Upper lobe of left lung (tissue), 6 donors: ENCODE data around the gene ZNF423. TPM values are rescaled to one million over a fixed set of nuclear protein-coding genes. Genes with fewer than 3 reads are reported as not detected.
A peak's percentile ranks its signal among the peaks of the same experiment; 100 is the strongest.

Experiments used
- ATAC-seq, 2 donors: fragments of 200-7000 bp; cut with Tn5 transposase; one replicate each; pipeline ENCODE4 v1.9.1; 2022; ENCODE audit warnings: mild to moderate bottlenecking in 2 of 2, moderate library complexity in 2 of 2; ENCODE audit not compliant: low FRiP score in 2 of 2
- DNase-seq, 2 donors: peaks; one replicate each; pipeline ENCODE4 v3.0.0-alpha.2; 2019 to 2020
- H3K27ac ChIP-seq, 4 donors: fragments of 200-600 bp; sonication (generic); one replicate each; pipeline ENCODE4 v1.5.1; 2016 to 2019
- H3K27me3 ChIP-seq, 4 donors: fragments of 200-600 bp; sonication (generic); one replicate each; pipeline ENCODE4 v1.5.1; 2017 to 2019
- H3K36me3 ChIP-seq, 4 donors: fragments of 200-600 bp; sonication (generic); one replicate each; pipeline ENCODE4 v1.5.1; 2016 to 2019
- H3K4me1 ChIP-seq, 4 donors: fragments of 200-600 bp; sonication (generic); one replicate each; pipeline ENCODE4 v1.5.1; 2018 to 2019
- H3K4me3 ChIP-seq, 4 donors: fragments of 200-600 bp; sonication (generic); one replicate each; pipeline ENCODE4 v1.5.1; 2017 to 2019; ENCODE audit warnings: mild to moderate bottlenecking in 2 of 4, moderate library complexity in 1 of 4
- H3K9me3 ChIP-seq, 4 donors: fragments of 200-600 bp; sonication (generic); one replicate each; pipeline ENCODE4 v1.5.1; 2018 to 2019
- EP300 ChIP-seq, 4 donors: sonication (generic); formaldehyde crosslinking; IDR thresholded peaks; one replicate each; pipeline ENCODE4 v1.5.1; 2017; ENCODE audit warnings: antibody characterized with exemption in 4 of 4, control low read depth in 2 of 4
- POLR2A ChIP-seq, 4 donors: fragments of 450-650 bp; IDR thresholded peaks; one replicate each; pipeline ENCODE4 v1.5.1; 2016 to 2017; ENCODE audit warnings: antibody characterized with exemption in 4 of 4, mild to moderate bottlenecking in 2 of 4
- POLR2AphosphoS5 ChIP-seq, 2 donors: sonication (generic); formaldehyde crosslinking; IDR thresholded peaks; one replicate each; pipeline ENCODE4 v1.5.1; 2017; ENCODE audit warnings: antibody characterized with exemption in 2 of 2
- WGBS, 2 donors: methylation state at CpG; one replicate each; pipeline ENCODE4 v1.1.5; 2017 to 2018; 5-methylcytosine and 5-hydroxymethylcytosine counted together
- total RNA-seq, 6 donors: library from RNA; depleted of rRNA in 4 of 6; stranded (reverse); fragments of >200 nt in 4 of 6; gene quantifications; one replicate each; pipeline versions ENCODE4 v1.1.0 to v1.2.1, GENCODE V29; 2016 to 2021
- TF ChIP-seq, protein P1 (sequence below), 6 experiments: fragments of 450-650 bp in 4 of 6; fragments of 200-600 bp in 2 of 6; sonication (generic) in 2 of 6; IDR thresholded peaks; one replicate each; pipeline ENCODE4 v1.5.1; 2016 to 2019; ENCODE audit warnings: antibody characterized with exemption in 6 of 6
- donor health status: DM: no; HTN: no; CAD: no; lungs with moderate emphysema.
- donor health status: DM: no; HTN: yes; CAD: no; lungs with severe emphysema.

Gene ZNF423
- total RNA-seq, 6 donors from 2014 or later = 4.1 to 11.4 (median 6.7) TPM

DNA sequence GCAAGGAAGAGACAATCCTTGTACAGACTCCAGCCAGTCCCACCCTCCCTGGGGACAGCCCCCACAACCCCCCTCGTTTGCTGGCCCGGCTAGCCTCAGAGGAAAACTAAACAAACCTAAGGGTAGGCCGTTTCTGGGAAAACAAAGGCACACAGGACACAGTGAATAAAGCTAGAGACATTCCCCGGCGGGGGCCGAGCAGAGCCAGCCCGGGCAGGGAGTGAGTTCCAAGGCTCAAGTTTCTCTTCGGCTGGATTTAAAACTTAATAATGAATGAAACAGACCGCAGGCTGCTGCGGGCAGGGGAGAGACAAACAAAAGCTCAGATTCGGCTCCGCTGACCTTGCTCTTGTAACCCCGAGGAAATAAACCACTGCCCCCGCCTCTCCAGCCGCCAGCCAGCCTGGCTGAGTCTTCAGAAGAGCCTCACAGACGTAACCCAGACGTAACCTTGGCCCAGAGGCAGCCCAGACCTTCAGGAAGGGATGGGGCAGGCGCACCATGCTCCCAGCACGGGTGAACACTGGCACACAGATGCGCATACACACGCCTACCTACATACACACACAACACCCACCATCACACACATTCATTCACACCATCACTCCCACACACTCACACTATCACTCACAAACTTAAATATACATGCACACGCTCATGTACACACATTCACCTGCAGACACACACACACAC lies 216.0 kb downstream of the ZNF423 start:
- 45 to 49% methylated on average over 17 to 22 of the region's 22 CpGs for WGBS, 2 donors
- Histone ChIP-seq H3K9me3 (no peaks in the 10 kb centered on the region), H3K27ac (peak overlapping the region; percentile 12 to 69 (median 43)), H3K27me3 (no peaks in the 10 kb centered on the region), H3K36me3 (peaks cover 0 to 11% (median 3%) of the 10 kb centered on the region in 4 donors), H3K4me3 (no peak overlapping the region), H3K4me1 (peaks cover 3 to 21% (median 13%) of the 10 kb centered on the region in 4 donors)
- peak in 1 of 2 donors; percentile 64 for DNase-seq
- peak; percentile 4 to 66 for ATAC-seq
- TF ChIP-seq POLR2AphosphoS5 (IDR thresholded peaks at IDR 0.05) (no peak), EP300 (IDR thresholded peaks at IDR 0.05) (no peak), POLR2A (IDR thresholded peaks at IDR 0.05) (no peak)
- TF ChIP-seq, protein P1, sequence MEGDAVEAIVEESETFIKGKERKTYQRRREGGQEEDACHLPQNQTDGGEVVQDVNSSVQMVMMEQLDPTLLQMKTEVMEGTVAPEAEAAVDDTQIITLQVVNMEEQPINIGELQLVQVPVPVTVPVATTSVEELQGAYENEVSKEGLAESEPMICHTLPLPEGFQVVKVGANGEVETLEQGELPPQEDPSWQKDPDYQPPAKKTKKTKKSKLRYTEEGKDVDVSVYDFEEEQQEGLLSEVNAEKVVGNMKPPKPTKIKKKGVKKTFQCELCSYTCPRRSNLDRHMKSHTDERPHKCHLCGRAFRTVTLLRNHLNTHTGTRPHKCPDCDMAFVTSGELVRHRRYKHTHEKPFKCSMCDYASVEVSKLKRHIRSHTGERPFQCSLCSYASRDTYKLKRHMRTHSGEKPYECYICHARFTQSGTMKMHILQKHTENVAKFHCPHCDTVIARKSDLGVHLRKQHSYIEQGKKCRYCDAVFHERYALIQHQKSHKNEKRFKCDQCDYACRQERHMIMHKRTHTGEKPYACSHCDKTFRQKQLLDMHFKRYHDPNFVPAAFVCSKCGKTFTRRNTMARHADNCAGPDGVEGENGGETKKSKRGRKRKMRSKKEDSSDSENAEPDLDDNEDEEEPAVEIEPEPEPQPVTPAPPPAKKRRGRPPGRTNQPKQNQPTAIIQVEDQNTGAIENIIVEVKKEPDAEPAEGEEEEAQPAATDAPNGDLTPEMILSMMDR (IDR thresholded peaks at IDR 0.05) = no peak

DNA sequence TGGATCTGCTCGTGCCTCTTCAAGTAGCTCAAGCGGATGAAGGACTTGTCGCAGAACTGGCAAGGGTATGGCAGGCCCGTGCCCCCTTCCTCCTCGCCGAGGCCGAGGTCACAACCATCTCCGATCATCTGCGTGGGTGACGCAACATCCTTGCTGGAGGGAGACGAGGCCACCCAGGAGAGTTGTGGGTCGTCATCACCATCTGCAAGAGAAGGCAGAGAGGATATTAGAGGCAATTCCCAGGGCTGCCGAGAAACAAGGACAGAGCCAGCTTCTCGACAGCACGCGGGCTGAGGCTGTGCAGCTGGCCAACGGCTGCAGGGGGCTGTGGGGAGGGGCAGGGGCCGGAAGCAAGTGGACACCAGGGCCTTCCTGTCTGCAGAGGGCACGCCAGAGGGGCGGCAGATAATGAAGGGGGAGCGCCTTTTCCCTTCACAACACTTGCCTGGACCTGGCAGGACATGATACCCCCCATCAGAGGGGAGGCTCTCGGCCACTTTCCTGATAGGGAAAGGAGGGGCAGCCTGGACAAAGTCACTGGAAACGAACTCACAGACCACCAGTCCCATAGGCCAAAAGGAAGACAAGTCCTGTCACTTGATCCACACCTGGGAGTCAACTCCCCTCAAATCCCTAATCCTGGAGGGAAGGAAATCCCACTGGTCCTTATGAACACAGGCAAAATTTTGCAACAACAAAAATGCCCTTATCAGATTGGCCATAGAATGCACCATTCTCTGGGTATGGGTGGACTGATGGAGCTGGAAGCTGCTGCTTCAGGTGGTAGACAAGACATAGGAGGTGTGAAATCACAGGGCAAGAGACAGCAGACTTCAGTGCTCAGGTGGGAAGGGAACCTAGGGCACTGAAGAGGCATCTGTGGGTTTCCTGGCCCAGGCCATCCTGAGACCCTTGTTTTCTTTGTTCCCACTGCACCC lies 217.0 kb downstream of the ZNF423 start:
- peak in 1 of 2 donors; percentile 82 for DNase-seq
- ATAC-seq = peak in 1 of 2 donors; percentile 1
- H3K9me3 ChIP-seq = no peaks in the 10 kb centered on the region
- TF ChIP-seq POLR2AphosphoS5 (IDR thresholded peaks at IDR 0.05) = no peak
- no peak for TF ChIP-seq EP300 (IDR thresholded peaks at IDR 0.05)
- TF ChIP-seq, protein P1 (IDR thresholded peaks at IDR 0.05) = no peak
- TF ChIP-seq POLR2A (IDR thresholded peaks at IDR 0.05) = no peak
- peaks cover 3 to 21% (median 13%) of the 10 kb centered on the region in 4 donors for H3K4me1 ChIP-seq
- WGBS, 2 donors = 44 to 63% methylated on average over 12 to 23 of the region's 23 CpGs
- no peaks in the 10 kb centered on the region for H3K27me3 ChIP-seq
- H3K4me3 ChIP-seq = no peak overlapping the region
- peaks cover 0 to 11% (median 3%) of the 10 kb centered on the region in 4 donors for H3K36me3 ChIP-seq
- peak overlapping the region in 3 of 4 donors; percentile 12 to 69 (median 54) for H3K27ac ChIP-seq

DNA sequence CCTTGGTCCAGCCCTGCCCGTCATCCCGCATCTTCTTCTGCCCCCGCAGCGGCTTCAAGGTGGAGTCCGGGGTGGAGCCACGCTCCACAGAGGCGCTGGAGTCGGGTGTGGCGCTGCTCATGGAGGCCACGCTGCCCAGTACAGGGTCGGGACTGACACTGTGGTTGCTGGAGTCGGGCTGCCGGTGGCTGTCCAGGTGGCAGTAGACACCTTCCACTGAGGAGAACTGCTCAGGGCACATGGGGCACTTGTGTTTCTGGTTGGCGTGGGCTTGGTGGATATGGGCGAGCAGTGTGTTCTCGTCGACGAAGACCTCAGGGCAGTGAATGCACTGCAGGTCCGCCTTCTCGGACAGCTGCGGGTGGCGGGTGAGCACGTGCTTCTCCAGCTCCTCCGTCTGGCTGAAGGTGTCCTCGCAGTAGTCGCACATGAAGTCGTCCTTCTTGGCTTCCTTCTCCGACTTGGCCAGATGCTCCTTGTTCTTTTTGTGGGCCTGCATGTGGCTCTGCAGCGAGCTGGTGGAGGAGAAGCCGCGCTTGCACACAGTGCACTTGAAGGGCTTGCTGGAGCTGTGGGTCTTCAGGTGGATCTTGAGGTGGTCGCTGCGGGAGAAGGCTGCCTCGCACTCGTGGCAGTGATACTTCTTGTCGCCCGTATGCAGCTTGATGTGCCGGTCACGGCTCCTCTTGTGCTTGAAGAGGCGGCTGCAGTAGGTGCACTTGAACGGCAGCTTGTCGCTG lies 217.8 kb downstream of the ZNF423 start:
- no peak overlapping the region for H3K27ac ChIP-seq
- 74 to 95% methylated on average over 15 to 38 of the region's 42 CpGs for WGBS, 2 donors
- TF ChIP-seq POLR2AphosphoS5 (IDR thresholded peaks at IDR 0.05) = no peak
- TF ChIP-seq POLR2A (IDR thresholded peaks at IDR 0.05) = no peak
- TF ChIP-seq, protein P1 (IDR thresholded peaks at IDR 0.05) = no peak
- TF ChIP-seq EP300 (IDR thresholded peaks at IDR 0.05) = no peak
- peaks cover 3 to 21% (median 13%) of the 10 kb centered on the region in 4 donors for H3K4me1 ChIP-seq
- no peaks in the 10 kb centered on the region for H3K27me3 ChIP-seq
- no peak overlapping the region for H3K4me3 ChIP-seq
- DNase-seq (peak in 1 of 2 donors; percentile 75), ATAC-seq (no peak)
- H3K36me3 ChIP-seq = peaks cover 0 to 11% (median 3%) of the 10 kb centered on the region in 4 donors
- H3K9me3 ChIP-seq = no peaks in the 10 kb centered on the region

DNA sequence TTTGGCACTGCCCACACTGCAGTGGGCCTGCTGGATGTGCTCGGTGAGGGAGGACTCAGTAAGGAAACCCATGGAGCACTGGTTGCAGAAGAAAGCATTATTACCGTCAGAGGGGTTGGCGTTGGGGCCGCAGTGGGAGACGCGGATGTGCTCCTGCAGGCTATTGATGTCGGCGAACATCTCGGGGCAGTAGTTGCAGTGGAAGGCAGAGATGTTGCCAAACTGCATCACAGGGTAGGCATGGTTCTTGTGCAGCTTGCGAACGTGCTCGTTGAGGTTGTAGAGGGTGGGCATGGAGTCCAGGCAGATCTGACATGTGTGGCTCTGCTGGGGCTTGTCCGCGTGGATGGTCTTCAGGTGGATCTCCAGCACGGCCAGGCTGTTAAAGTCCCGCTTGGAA lies 218.4 kb downstream of the ZNF423 start:
- Histone ChIP-seq H3K27ac (no peak overlapping the region), H3K36me3 (peaks cover 0 to 11% (median 3%) of the 10 kb centered on the region in 4 donors), H3K4me3 (no peak overlapping the region), H3K9me3 (no peaks in the 10 kb centered on the region), H3K4me1 (peaks cover 3 to 21% (median 13%) of the 10 kb centered on the region in 4 donors), H3K27me3 (no peaks in the 10 kb centered on the region)
- DNase-seq = peak in 1 of 2 donors; percentile 44
- ATAC-seq = no peak
- whole genome bisulfite sequencing, 2 donors = 96 to 98% methylated on average over 14 to 16 of the region's 16 CpGs
- TF ChIP-seq POLR2A (IDR thresholded peaks at IDR 0.05) = no peak
